Activated CD8-positive, alpha-beta memory T cell treated with anti-CD3 and anti-CD28 coated beads, Interleukin-2, amount 50 U/mL, for 4 hours (primary cell): ENCODE measurements around the gene DNAJA3.

Experiments
- DNase-seq: peaks from one replicate; pipeline ENCODE4 v3.0.0-alpha.2; 2020

Gene DNAJA3

GRCh38 chr16:4408323-4408690 is 17.4 kb upstream of the DNAJA3 start:
- no peak for DNase-seq

- DNase-seq, result no peak
These were observed 16.4 kb upstream of the DNAJA3 start for GRCh38 chr16:4409081-4409932.

- DNase-seq, result no peak
These were observed 15.2 kb upstream of the DNAJA3 start for GRCh38 chr16:4410335-4411075.

- DNase-seq, result no peak
These were observed 14.0 kb upstream of the DNAJA3 start for GRCh38 chr16:4411684-4412083.

- no peak for DNase-seq
These were observed 13.5 kb upstream of the DNAJA3 start for GRCh38 chr16:4412159-4412558.

GRCh38 chr16:4412854-4413253 is 12.8 kb upstream of the DNAJA3 start:
- DNase-seq, result no peak

- DNase-seq, result peak; percentile 70
These were observed 11.3 kb upstream of the DNAJA3 start for GRCh38 chr16:4414187-4414917.

GRCh38 chr16:4415538-4416199 is 10.0 kb upstream of the DNAJA3 start:
- peak; percentile 56 for DNase-seq

GRCh38 chr16:4416200-4417032 is 9.3 kb upstream of the DNAJA3 start, which contains the start of gene CORO7:
CORO7 (minus strand) TSS chr16:4416596; CDS start chr16:4416518, 78 bp downstream.
- DNase-seq, result peak; percentile 100

GRCh38 chr16:4419402-4419959 is 6.2 kb upstream of the DNAJA3 start:
- no peak for DNase-seq

GRCh38 chr16:4420505-4421105 is 5.1 kb upstream of the DNAJA3 start:
- DNase-seq, result no peak

GRCh38 chr16:4426021-4426684 is 485 bp downstream of the DNAJA3 start:
- no peak for DNase-seq

GRCh38 chr16:4426722-4427372 is 1.2 kb downstream of the DNAJA3 start:
- DNase-seq, result no peak

- no peak for DNase-seq
These were observed 2.8 kb downstream of the DNAJA3 start for GRCh38 chr16:4428500-4428899.

GRCh38 chr16:4431023-4431422 is 5.4 kb downstream of the DNAJA3 start:
- no peak for DNase-seq

- DNase-seq, result no peak
These were observed 7.6 kb downstream of the DNAJA3 start for GRCh38 chr16:4433228-4433627.

- no peak for DNase-seq
These were observed 8.5 kb downstream of the DNAJA3 start for GRCh38 chr16:4433914-4434787.

- DNase-seq, result no peak
These were observed 9.8 kb downstream of the DNAJA3 start for GRCh38 chr16:4435337-4436067.
